BLaER1 treated with 17β-estradiol and CSF1 and Interleukin-3, amounts not matched to agents 10 nM and 100 nM (cell line): ENCODE results near the gene GATB.

Source experiments
- H3K27ac ChIP-seq, 11 experiments: shearing (Covaris generic); formaldehyde crosslinking; 2 replicates each; pipeline ENCODE4 v1.8.1; 2022
- H3K27me3 ChIP-seq, 11 experiments: shearing (Covaris generic); formaldehyde crosslinking; 2 replicates each; pipeline ENCODE4 v1.8.1; 2022
- H3K36me3 ChIP-seq, 11 experiments: shearing (Covaris generic); formaldehyde crosslinking; 2 replicates each; pipeline ENCODE4 v1.8.1; 2022
- H3K4me1 ChIP-seq, 10 experiments: shearing (Covaris generic); formaldehyde crosslinking; 2 replicates each; pipeline ENCODE4 v1.8.1; 2022
- H3K4me2 ChIP-seq, 11 experiments: shearing (Covaris generic); formaldehyde crosslinking; 2 replicates each; pipeline ENCODE4 v1.8.1; 2022
- H3K4me3 ChIP-seq, 10 experiments: shearing (Covaris generic); formaldehyde crosslinking; 2 replicates each; pipeline ENCODE4 v1.8.1; 2022
- H3K9ac ChIP-seq, 11 experiments: shearing (Covaris generic); formaldehyde crosslinking; 2 replicates each; pipeline ENCODE4 v1.8.1; 2022
- H3K9me3 ChIP-seq, 11 experiments: shearing (Covaris generic); formaldehyde crosslinking; replicated peaks in 1 of 11; 2 replicates each; pipeline ENCODE4 v1.8.1; 2022
- H4K20me1 ChIP-seq, 11 experiments: shearing (Covaris generic); formaldehyde crosslinking; 2 replicates each; pipeline ENCODE4 v1.8.1; 2022
- Cebpa-rat ChIP-seq, 11 experiments: shearing (Covaris generic); IDR thresholded peaks; 2 replicates each; pipeline ENCODE4 v1.8.1; 2022

The GATB gene

GRCh38 chr4:151792995-151793394 is 32.2 kb upstream of the GATB start:
- Histone ChIP-seq H3K27ac (no peak overlapping the region), H4K20me1 (no peaks in the 10 kb centered on the region), H3K9ac (no peak overlapping the region), H3K4me2 (no peak overlapping the region), H3K4me3 (no peak overlapping the region), H3K4me1 (no peaks in the 10 kb centered on the region), H3K27me3 (no peaks in the 10 kb centered on the region), H3K36me3 (no peaks in the 10 kb centered on the region), H3K9me3 (no peaks in the 10 kb centered on the region)
- no peak for TF ChIP-seq Cebpa-rat (IDR thresholded peaks at IDR 0.05)

- no peaks in the 10 kb centered on the region for H3K4me1 ChIP-seq
- no peak overlapping the region for H3K4me3 ChIP-seq
- H3K4me2 ChIP-seq, result no peak overlapping the region
- H3K36me3 ChIP-seq, result no peaks in the 10 kb centered on the region
- H3K27me3 ChIP-seq, result no peaks in the 10 kb centered on the region
- H3K9me3 ChIP-seq, result no peaks in the 10 kb centered on the region
- H3K9ac ChIP-seq, result no peak overlapping the region
- TF ChIP-seq Cebpa-rat (IDR thresholded peaks at IDR 0.05), result no peak
- no peaks in the 10 kb centered on the region for H4K20me1 ChIP-seq
- no peak overlapping the region for H3K27ac ChIP-seq
Measured at GRCh38 chr4:151792530-151792929, 31.7 kb upstream of the GATB start.

- Histone ChIP-seq H4K20me1 (no peaks in the 10 kb centered on the region), H3K4me1 (no peaks in the 10 kb centered on the region), H3K9ac (no peak overlapping the region), H3K9me3 (no peaks in the 10 kb centered on the region), H3K27me3 (no peaks in the 10 kb centered on the region), H3K36me3 (no peaks in the 10 kb centered on the region), H3K27ac (no peak overlapping the region), H3K4me3 (no peak overlapping the region), H3K4me2 (no peak overlapping the region)
- TF ChIP-seq Cebpa-rat (IDR thresholded peaks at IDR 0.05), result no peak
Measured at GRCh38 chr4:151788021-151788420, 27.2 kb upstream of the GATB start.

GRCh38 chr4:151786158-151786495 is 25.3 kb upstream of the GATB start:
- Histone ChIP-seq H3K4me1 (no peaks in the 10 kb centered on the region), H3K4me3 (no peak overlapping the region), H3K27me3 (no peaks in the 10 kb centered on the region), H3K36me3 (no peaks in the 10 kb centered on the region), H4K20me1 (no peaks in the 10 kb centered on the region), H3K4me2 (no peak overlapping the region), H3K9me3 (no peaks in the 10 kb centered on the region), H3K9ac (no peak overlapping the region), H3K27ac (no peak overlapping the region)
- no peak for TF ChIP-seq Cebpa-rat (IDR thresholded peaks at IDR 0.05)

GRCh38 chr4:151785484-151786157 is 24.8 kb upstream of the GATB start:
- Histone ChIP-seq H3K4me2 (no peak overlapping the region), H4K20me1 (no peaks in the 10 kb centered on the region), H3K4me1 (no peaks in the 10 kb centered on the region), H3K27ac (no peak overlapping the region), H3K9ac (no peak overlapping the region), H3K27me3 (no peaks in the 10 kb centered on the region), H3K9me3 (no peaks in the 10 kb centered on the region), H3K36me3 (no peaks in the 10 kb centered on the region), H3K4me3 (no peak overlapping the region)
- TF ChIP-seq Cebpa-rat (IDR thresholded peaks at IDR 0.05), result no peak

- H3K27ac ChIP-seq, result no peak overlapping the region
- H3K27me3 ChIP-seq, result no peaks in the 10 kb centered on the region
- H3K9me3 ChIP-seq, result no peaks in the 10 kb centered on the region
- H3K4me2 ChIP-seq, result no peak overlapping the region
- no peak overlapping the region for H3K9ac ChIP-seq
- TF ChIP-seq Cebpa-rat (IDR thresholded peaks at IDR 0.05), result no peak
- H3K36me3 ChIP-seq, result no peaks in the 10 kb centered on the region
- no peaks in the 10 kb centered on the region for H4K20me1 ChIP-seq
- no peak overlapping the region for H3K4me3 ChIP-seq
- no peaks in the 10 kb centered on the region for H3K4me1 ChIP-seq
Measured at GRCh38 chr4:151784706-151785105, 23.9 kb upstream of the GATB start.

- no peaks in the 10 kb centered on the region for H3K4me1 ChIP-seq
- H3K9ac ChIP-seq, result no peak overlapping the region
- no peak overlapping the region for H3K4me3 ChIP-seq
- no peak overlapping the region for H3K27ac ChIP-seq
- H3K9me3 ChIP-seq, result no peaks in the 10 kb centered on the region
- H3K4me2 ChIP-seq, result no peak overlapping the region
- no peaks in the 10 kb centered on the region for H3K36me3 ChIP-seq
- no peaks in the 10 kb centered on the region for H3K27me3 ChIP-seq
- TF ChIP-seq Cebpa-rat (IDR thresholded peaks at IDR 0.05), result no peak
- no peaks in the 10 kb centered on the region for H4K20me1 ChIP-seq
Measured at GRCh38 chr4:151783867-151784266, 23.1 kb upstream of the GATB start.

GRCh38 chr4:151782296-151782695 is 21.5 kb upstream of the GATB start:
- Histone ChIP-seq H3K36me3 (no peaks in the 10 kb centered on the region), H3K4me1 (no peaks in the 10 kb centered on the region), H4K20me1 (no peaks in the 10 kb centered on the region), H3K27ac (no peak overlapping the region), H3K9me3 (no peaks in the 10 kb centered on the region), H3K4me3 (no peak overlapping the region), H3K9ac (no peak overlapping the region), H3K27me3 (no peaks in the 10 kb centered on the region), H3K4me2 (no peak overlapping the region)
- TF ChIP-seq Cebpa-rat (IDR thresholded peaks at IDR 0.05), result no peak

GRCh38 chr4:151781026-151781425 is 20.2 kb upstream of the GATB start:
- H3K27ac ChIP-seq, result no peak overlapping the region
- no peak overlapping the region for H3K4me2 ChIP-seq
- H3K27me3 ChIP-seq, result no peaks in the 10 kb centered on the region
- no peak overlapping the region for H3K9ac ChIP-seq
- H3K4me3 ChIP-seq, result no peak overlapping the region
- no peaks in the 10 kb centered on the region for H3K9me3 ChIP-seq
- no peaks in the 10 kb centered on the region for H3K4me1 ChIP-seq
- TF ChIP-seq Cebpa-rat (IDR thresholded peaks at IDR 0.05), result no peak
- no peaks in the 10 kb centered on the region for H4K20me1 ChIP-seq
- no peaks in the 10 kb centered on the region for H3K36me3 ChIP-seq

GRCh38 chr4:151777471-151777870 is 16.7 kb upstream of the GATB start:
- H3K36me3 ChIP-seq, result no peaks in the 10 kb centered on the region
- no peaks in the 10 kb centered on the region for H3K4me1 ChIP-seq
- H3K4me2 ChIP-seq, result no peak overlapping the region
- H3K9ac ChIP-seq, result no peak overlapping the region
- no peak overlapping the region for H3K27ac ChIP-seq
- no peak for TF ChIP-seq Cebpa-rat (IDR thresholded peaks at IDR 0.05)
- no peak overlapping the region for H3K4me3 ChIP-seq
- no peaks in the 10 kb centered on the region for H3K27me3 ChIP-seq
- peaks cover 0 to 11% (median 0%) of the 10 kb centered on the region in 11 experiments; a peak in 5 of 22 replicates for H3K9me3 ChIP-seq
- no peaks in the 10 kb centered on the region for H4K20me1 ChIP-seq
